Liver (tissue), 9 donors: ENCODE measurements around the gene CTSS. TPM values are rescaled to one million over a fixed set of nuclear protein-coding genes. Genes with fewer than 3 reads are reported as not detected.

Experiments
- DNase-seq: peaks from one replicate; pipeline ENCODE4 v3.0.0-alpha.2; 2017; ENCODE audit warnings: low spot score
- H3K27ac ChIP-seq, 2 donors: one replicate each; pipeline ENCODE4 v1.7.0; 2013; ENCODE audit warnings: inconsistent platforms in 2 of 2, low read length in 2 of 2, control low read depth in 1 of 2, low read depth in 1 of 2, mild to moderate bottlenecking in 1 of 2
- H3K27me3 ChIP-seq, 4 donors: one replicate each; pipeline versions ENCODE4 v1.6.1 to v1.7.0; 2013; ENCODE audit warnings: low read length in 3 of 4, inconsistent platforms in 1 of 4, mild to moderate bottlenecking in 1 of 4, moderate library complexity in 1 of 4; ENCODE audit not compliant: control insufficient read depth in 4 of 4, insufficient read depth in 4 of 4
- H3K36me3 ChIP-seq, 4 donors: one replicate each; pipeline versions ENCODE4 v1.6.1 to v1.7.0; 2013; ENCODE audit warnings: low read length in 3 of 4, mild to moderate bottlenecking in 3 of 4, low read depth in 1 of 4, moderate library complexity in 1 of 4; ENCODE audit not compliant: control insufficient read depth in 4 of 4, insufficient read depth in 3 of 4
- H3K4me1 ChIP-seq, 4 donors: one replicate each; pipeline versions ENCODE4 v1.6.1 to v1.7.0; 2013; ENCODE audit warnings: low read length in 3 of 4, mild to moderate bottlenecking in 3 of 4, moderate library complexity in 1 of 4; ENCODE audit not compliant: control insufficient read depth in 4 of 4, insufficient read depth in 4 of 4
- H3K4me3 ChIP-seq, 3 donors: one replicate each; pipeline versions ENCODE4 v1.6.1 to v1.7.0; 2013; ENCODE audit warnings: low read length in 3 of 3, control low read depth in 1 of 3, low read depth in 1 of 3, mild to moderate bottlenecking in 1 of 3
- H3K9ac ChIP-seq, 2 donors: one replicate each; pipeline ENCODE4 v1.7.0; 2013; ENCODE audit warnings: low read length in 2 of 2, mild to moderate bottlenecking in 2 of 2, moderate library complexity in 2 of 2, control low read depth in 1 of 2, low read depth in 1 of 2
- H3K9me3 ChIP-seq, 4 donors: one replicate each; pipeline versions ENCODE4 v1.6.1 to v1.7.0; 2013; ENCODE audit warnings: low read length in 3 of 4; ENCODE audit not compliant: control insufficient read depth in 4 of 4
- ATF3 ChIP-seq: IDR thresholded peaks from 2 replicates; pipeline ENCODE4 v1.6.1; 2016; ENCODE audit warnings: antibody characterized with exemption
- CTCF ChIP-seq: fragments of 150-350 bp; IDR thresholded peaks from 2 replicates; pipeline ENCODE4 v1.5.1; 2017; ENCODE audit warnings: improper control_type of control experiment, low read depth, low read length; ENCODE audit not compliant: missing input control
- EGR1 ChIP-seq, 2 donors: IDR thresholded peaks; 2 replicates each; pipeline ENCODE4 v1.6.1; 2016 to 2018; ENCODE audit warnings: antibody characterized with exemption in 2 of 2, low read depth in 2 of 2
- GABPA ChIP-seq, 2 donors: IDR thresholded peaks in 1 of 2; conservative IDR thresholded peaks in 1 of 2; 2 replicates each; pipeline ENCODE4 v1.6.1; 2016; ENCODE audit warnings: antibody characterized with exemption in 2 of 2, mild to moderate bottlenecking in 1 of 2, moderate library complexity in 1 of 2
- HNF4A ChIP-seq, 2 donors: conservative IDR thresholded peaks; 2 replicates each; pipeline ENCODE4 v1.6.1; 2016; ENCODE audit warnings: antibody characterized with exemption in 2 of 2, mild to moderate bottlenecking in 2 of 2
- HNF4G ChIP-seq: IDR thresholded peaks from 2 replicates; pipeline ENCODE4 v1.6.1; 2016; ENCODE audit warnings: antibody characterized with exemption
- JUND ChIP-seq, 2 donors: IDR thresholded peaks; 2 replicates each; pipeline ENCODE4 v1.6.1; 2016; ENCODE audit warnings: antibody characterized with exemption in 2 of 2
- MAX ChIP-seq: IDR thresholded peaks from 2 replicates; pipeline ENCODE4 v1.6.1; 2016; ENCODE audit warnings: antibody characterized with exemption
- NR2F2 ChIP-seq: IDR thresholded peaks from 2 replicates; pipeline ENCODE4 v1.6.1; 2016; ENCODE audit warnings: antibody characterized with exemption
- RAD21 ChIP-seq, 2 donors: IDR thresholded peaks; 2 replicates each; pipeline ENCODE4 v1.6.1; 2016; ENCODE audit warnings: antibody characterized with exemption in 2 of 2, mild to moderate bottlenecking in 2 of 2
- RXRA ChIP-seq, 2 donors: IDR thresholded peaks; 2 replicates each; pipeline ENCODE4 v1.6.1; 2017 to 2018; ENCODE audit warnings: antibody characterized with exemption in 2 of 2, mild to moderate bottlenecking in 1 of 2
- SP1 ChIP-seq: IDR thresholded peaks from 2 replicates; pipeline ENCODE4 v1.6.1; 2018; ENCODE audit warnings: antibody characterized with exemption, mild to moderate bottlenecking
- TAF1 ChIP-seq: conservative IDR thresholded peaks from 2 replicates; pipeline ENCODE4 v1.6.1; 2016; ENCODE audit warnings: antibody characterized with exemption, mild to moderate bottlenecking
- ZBTB33 ChIP-seq: IDR thresholded peaks from 2 replicates; pipeline ENCODE4 v1.6.1; 2016; ENCODE audit warnings: antibody characterized with exemption
- WGBS: extraction: QIAGEN DNeasy Blood & Tissue Kit; methylation state at CpG from one replicate; pipeline ENCODE4 v1.1.7; 2013; 5-methylcytosine and 5-hydroxymethylcytosine counted together
- polyA plus RNA-seq, 2 donors: library from polyadenylated mRNA; stranded (reverse) in 1 of 2; unstranded in 1 of 2; fragments of 200-250 nt in 1 of 2; fragments of >200 nt in 1 of 2; fragmentation: Nextera tagmentation in 1 of 2; extraction: Ambion mirVana in 1 of 2; gene quantifications; one replicate each; pipeline versions ENCODE4 v1.2.1 to v1.2.3, GENCODE V29; 2013 to 2015
- total RNA-seq, 2 donors: library from RNA; depleted of rRNA; stranded (reverse); fragments of >200 nt; gene quantifications; one replicate each; pipeline ENCODE4 v1.2.3, GENCODE V29; 2014
- donor health status: healthy.
- donor health status: healthy.
- donor health status: healthy.
- donor health status: healthy.
- donor health status: healthy.

The CTSS gene
- total and polyA plus RNA-seq, 4 donors = 17.3 to 122 (median 62.4) TPM

- no peak overlapping the region for H3K27ac ChIP-seq
- WGBS = 52% methylated on average over 7 of the region's 7 CpGs
- no peak for DNase-seq
- no peaks in the 10 kb centered on the region for H3K9me3 ChIP-seq
- H3K9ac ChIP-seq = no peak overlapping the region
- no peak overlapping the region for H3K4me3 ChIP-seq
- H3K4me1 ChIP-seq = no peaks in the 10 kb centered on the region
- TF ChIP-seq EGR1 (IDR thresholded peaks at IDR 0.05; ENCODE audit: low read depth in 2 of 2) (no peak), CTCF (no peak), JUND (IDR thresholded peaks at IDR 0.05) (no peak), ATF3 (no peak)
- peaks cover 0 to 28% (median 20%) of the 10 kb centered on the region in 4 donors for H3K36me3 ChIP-seq
- no peaks in the 10 kb centered on the region for H3K27me3 ChIP-seq
Measured at GRCh38 chr1:150807249-150808023, 41.9 kb upstream of the CTSS start.

- peak; percentile 1 for DNase-seq
- 93% methylated on average over 4 of the region's 4 CpGs for WGBS
- H3K9me3 ChIP-seq = no peaks in the 10 kb centered on the region
- H3K27me3 ChIP-seq = no peaks in the 10 kb centered on the region
- no peak overlapping the region for H3K9ac ChIP-seq
- peaks cover 0 to 14% (median 8%) of the 10 kb centered on the region in 4 donors for H3K36me3 ChIP-seq
- no peaks in the 10 kb centered on the region for H3K4me1 ChIP-seq
- H3K4me3 ChIP-seq = no peak overlapping the region
- TF ChIP-seq NR2F2 = no peak
- no peak for TF ChIP-seq SP1
- TF ChIP-seq JUND (IDR thresholded peaks at IDR 0.05) = no peak
- no peak for TF ChIP-seq ZBTB33
- no peak for TF ChIP-seq ATF3
- TF ChIP-seq RAD21 (IDR thresholded peaks at IDR 0.05) = no peak
- no peak for TF ChIP-seq HNF4G
- no peak for TF ChIP-seq MAX
- TF ChIP-seq RXRA (IDR thresholded peaks at IDR 0.05) = no peak
- no peak for TF ChIP-seq TAF1
- no peak for TF ChIP-seq GABPA (IDR thresholded peaks at IDR 0.05 in 1 of 2, conservative IDR thresholded peaks at IDR 0.05 in 1 of 2)
- TF ChIP-seq HNF4A (conservative IDR thresholded peaks at IDR 0.05) = no peak
- no peak for TF ChIP-seq EGR1 (IDR thresholded peaks at IDR 0.05; ENCODE audit: low read depth in 2 of 2)
- no peak overlapping the region for H3K27ac ChIP-seq
Measured at GRCh38 chr1:150805899-150806298, 40.3 kb upstream of the CTSS start.
